Hepatic stellate cell (primary cell): Measurements from ENCODE around the gene PCMT1.
A peak's percentile ranks its signal among the peaks of the same experiment; 100 is the strongest.
"Not testable (repeated sequence)": the region's sequence is repeated elsewhere in the genome, so short reads cannot be mapped to it uniquely, and the experiment has no call there.

Source experiments
- DNase-seq: peaks from one replicate; pipeline ENCODE4 v3.0.0; 2011; ENCODE audit warnings: low spot score

PCMT1 gene

DNA sequence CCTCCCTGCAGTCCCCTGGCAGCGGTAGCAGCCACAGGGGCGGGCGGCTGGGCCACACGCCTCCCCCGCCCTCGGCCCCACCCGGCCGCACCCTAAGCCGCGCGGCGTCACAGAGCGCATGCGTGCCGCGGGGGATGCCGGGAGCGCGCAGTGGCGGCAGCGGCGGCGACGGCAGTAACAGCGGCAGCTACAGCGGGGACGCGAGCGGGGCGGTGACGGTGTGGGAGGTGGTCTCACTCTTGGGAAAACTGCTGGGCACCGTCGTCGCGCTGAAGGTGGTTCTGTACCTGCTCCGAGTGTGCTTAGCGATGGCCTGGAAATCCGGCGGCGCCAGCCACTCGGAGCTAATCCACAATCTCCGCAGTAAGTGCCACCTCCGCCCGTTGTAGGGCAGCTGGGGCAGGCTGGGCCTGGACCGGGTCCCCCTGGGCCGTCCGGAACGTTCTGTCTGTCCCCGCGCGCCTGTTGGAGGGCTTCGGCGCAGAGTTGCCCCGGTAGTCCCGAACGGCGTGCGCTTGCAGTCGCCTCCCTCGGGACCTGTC is at the start of gene PCMT1:
Gene PCMT1, plus strand, starts transcription at position 148 of the 542 bp plus-strand sequence. Its CDS starts 161 bp downstream, at position 309.
- DNase-seq, result peak; percentile 95

GRCh38 chr6:149701714-149702113 is 47.8 kb upstream of the PCMT1 start:
- DNase-seq, result no peak

- DNase-seq, result no peak
Observed at GRCh38 chr6:149711711-149712110, 37.8 kb upstream of the PCMT1 start.

DNA sequence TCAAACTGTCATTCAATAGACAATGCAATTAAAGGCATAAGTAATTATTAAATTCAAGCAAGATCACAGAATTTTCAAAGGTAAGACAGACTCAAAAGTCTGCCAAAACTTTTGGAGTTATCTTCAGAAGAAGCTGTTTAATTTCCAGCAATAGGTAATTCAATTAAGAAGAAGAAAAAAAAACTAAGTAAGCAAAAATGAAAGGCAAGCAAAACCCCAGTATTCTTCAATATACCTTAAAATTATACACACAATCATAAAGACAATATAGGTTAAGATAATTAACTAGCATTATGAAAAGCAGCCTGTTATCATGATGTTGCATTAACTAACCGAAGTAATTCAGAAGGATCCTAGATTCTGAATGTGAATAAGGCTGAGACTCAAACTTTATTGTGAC is 35.1 kb upstream of the PCMT1 start:
- DNase-seq, result no peak

GRCh38 chr6:149716181-149716963 is 33.2 kb upstream of the PCMT1 start:
- DNase-seq, result peak; percentile 41

DNA sequence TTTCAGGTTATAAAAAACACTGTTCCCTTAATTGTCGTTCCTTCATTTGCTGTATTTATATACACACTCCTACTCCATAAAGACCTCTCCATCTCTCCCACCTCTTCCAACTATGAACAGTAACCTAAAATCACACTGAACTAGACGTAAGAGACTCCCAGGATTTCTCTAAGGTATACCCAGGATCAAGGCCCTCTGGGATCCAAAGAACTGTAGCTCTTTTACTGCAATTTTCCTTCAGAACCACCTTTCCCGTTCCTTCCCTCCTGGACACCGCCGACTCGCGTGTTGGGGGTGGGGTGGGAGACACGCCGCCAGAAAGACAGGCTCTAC is 32.3 kb upstream of the PCMT1 start:
- no peak for DNase-seq

DNA sequence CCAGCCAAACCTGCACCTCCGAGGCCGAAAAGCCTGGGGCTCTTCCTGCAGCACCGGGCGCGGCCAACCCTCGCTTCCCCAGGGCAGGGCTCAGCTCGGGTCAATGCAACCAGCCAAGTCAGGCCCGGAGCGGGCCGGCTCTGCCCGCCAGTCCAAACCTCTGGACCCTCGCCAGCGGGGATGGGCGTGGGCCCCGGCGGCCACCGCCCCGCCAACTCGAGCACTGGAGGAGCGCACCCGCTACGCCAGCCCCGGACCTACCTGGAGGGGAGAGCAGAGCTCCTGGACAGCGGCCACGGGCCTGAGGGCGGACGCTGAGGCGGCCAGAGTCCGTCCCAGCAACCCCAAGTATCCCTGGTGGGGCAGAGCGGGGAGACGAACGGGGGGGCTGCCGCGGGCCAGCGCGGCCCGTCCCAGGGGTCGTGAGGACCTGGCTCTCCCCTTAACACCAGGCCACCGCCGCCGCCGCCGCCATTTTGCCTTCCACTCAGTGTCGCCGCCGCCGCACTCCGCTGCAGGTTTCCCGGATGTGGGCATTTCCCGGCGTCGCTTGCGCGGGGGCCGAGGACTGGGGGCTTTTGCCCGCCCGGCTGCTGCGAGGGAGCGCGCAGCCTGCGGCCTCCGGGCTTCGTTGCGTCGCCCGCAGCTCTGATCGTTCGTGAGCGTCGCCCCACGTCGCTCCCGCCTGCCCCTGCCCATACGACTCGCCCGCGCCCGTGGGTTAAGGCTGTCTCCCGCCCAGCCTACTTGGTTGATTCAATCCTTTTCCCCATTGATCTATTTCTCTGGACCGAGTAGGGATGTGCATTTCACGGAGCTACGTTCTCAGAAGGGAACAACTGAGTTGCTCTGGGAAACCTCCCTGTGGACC is 31.7 kb upstream of the PCMT1 start, which contains the start of gene LATS1:
Gene LATS1, minus strand, starts transcription at position 514 of the 871 bp plus-strand sequence. CDS start 15,975 bp downstream, outside the sequence.
- peak; percentile 81 for DNase-seq

DNA sequence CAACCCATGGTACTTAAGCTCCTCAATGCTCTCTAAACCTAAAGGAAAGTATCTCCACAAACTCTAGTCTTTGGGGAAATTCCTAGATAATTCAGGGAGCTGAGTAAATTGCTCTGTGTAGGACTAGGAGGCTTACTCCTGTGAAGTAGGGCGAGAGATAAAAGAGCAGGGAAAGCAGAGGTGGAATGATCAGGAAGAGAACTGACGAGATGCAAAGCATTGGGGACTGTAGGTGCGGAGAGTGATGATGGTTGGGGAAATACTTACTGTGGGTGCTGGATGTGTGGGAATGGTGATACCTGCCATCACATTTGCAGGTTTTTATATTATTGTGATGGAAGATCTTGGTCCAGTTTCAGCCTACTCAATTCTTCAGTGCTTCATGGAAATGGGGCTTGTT is 30.0 kb upstream of the PCMT1 start:
- no peak for DNase-seq

GRCh38 chr6:149723262-149723661 is 26.3 kb upstream of the PCMT1 start:
- no peak for DNase-seq

DNA sequence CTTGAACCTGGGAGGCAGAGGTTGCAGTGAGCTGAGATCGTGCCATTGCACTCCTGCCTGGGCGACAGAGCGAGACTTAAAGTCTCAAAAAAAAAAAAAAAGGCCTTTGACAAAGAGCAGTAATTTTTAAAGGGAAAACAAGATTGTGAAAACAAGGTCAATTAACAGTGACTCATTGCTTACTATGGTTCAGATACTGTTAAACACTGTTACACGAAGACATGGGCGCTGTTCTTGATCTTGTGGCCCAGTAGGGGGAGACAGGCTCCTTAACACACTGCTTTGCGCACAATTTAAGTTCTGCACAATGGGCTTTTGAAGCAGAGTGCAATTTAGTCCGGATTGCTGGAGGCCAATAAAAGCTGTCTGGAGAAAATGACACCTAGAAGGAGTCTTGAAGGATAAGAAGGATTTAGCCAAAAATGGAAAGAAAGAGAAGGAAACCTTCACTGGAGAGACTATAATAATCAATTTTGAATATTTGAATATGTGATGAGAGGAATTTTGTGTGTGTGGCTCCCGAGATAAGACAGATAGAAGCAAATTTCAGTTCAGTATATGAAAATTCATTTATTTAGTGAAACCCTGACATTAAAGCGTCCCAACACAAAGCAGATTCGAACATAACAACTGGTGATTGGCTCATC is 25.6 kb upstream of the PCMT1 start:
- peak; percentile 60 for DNase-seq

GRCh38 chr6:149725785-149726184 is 23.8 kb upstream of the PCMT1 start:
- DNase-seq, result no peak

- DNase-seq, result no peak
Observed at GRCh38 chr6:149727793-149728498, 21.6 kb upstream of the PCMT1 start.

DNA sequence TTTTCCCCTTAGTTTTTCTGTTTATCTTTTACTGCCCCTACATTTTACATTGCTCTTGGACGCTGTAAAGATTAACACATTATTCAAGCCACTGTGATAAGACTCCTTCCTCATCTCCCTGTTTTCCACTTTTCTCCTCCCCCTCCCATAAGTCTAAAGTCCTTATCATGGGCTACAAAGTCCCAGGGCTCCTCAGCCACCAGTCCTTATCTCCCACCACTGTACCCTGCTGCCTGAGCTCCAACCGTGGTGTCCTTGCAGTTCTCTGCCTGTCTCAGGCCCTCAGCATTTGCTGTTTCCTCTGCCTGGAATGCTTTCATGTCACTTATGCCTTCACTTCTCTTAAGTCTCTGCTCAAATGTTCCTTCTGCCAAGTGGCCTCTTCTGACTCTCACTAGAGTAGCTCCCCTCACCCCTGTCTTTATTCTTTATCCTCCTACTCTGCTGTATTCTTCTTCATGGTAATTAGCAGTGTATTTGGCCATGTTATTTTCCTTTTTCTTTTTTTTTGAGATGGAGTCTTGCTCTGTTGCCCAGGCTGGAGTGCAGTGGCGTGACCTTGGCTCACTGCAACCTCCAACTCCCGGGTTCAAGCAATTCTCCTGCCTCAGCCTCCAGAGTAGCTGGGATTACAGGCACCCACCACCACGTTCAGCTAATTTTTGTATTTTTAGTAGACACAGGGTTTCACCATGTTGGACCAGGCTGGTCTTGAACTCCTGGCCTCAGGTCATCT is 20.9 kb upstream of the PCMT1 start:
- no peak for DNase-seq

- no peak for DNase-seq
Observed at GRCh38 chr6:149729824-149730223, 19.7 kb upstream of the PCMT1 start.

- DNase-seq, result no peak
Observed at GRCh38 chr6:149733089-149733720, 16.3 kb upstream of the PCMT1 start.

DNA sequence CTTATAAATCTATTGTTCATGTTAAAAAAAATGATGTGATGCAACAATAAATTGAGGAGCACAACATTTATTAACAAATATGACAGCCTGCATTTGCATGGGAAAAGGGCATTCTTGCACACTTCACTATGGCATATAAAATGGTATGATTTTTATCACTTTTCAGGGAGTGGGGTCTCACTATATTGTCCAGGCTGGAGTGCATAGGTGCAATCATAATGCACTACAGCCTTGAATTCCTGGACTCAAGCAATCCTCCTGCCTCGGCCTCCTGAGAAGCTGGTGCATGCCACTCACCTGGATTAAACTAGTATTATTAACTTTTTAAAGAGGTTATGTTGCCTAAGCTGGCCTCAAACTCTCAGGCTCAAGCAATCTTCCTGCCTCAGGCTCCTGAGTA is 14.6 kb upstream of the PCMT1 start:
- DNase-seq, result no peak

DNA sequence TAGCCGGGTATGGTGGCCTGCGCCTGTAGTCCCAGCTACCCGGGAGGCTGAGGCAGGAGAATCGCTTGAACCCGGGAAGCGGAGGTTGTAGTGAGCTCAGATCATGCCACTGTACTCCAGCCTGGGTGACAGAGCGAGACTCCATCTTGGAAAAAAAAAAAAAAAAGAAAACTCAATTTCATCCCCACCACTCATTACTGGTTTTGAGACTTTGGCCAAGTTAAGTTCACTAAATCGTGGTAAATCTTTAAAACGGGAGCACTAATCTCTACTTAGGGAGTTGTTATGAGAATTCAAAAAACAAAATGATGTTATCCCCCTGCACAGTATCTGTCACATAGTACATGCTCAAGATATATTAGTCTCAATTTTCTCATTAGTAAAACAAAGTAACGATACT is 4.3 kb upstream of the PCMT1 start:
- DNase-seq, result not testable (repeated sequence)

DNA sequence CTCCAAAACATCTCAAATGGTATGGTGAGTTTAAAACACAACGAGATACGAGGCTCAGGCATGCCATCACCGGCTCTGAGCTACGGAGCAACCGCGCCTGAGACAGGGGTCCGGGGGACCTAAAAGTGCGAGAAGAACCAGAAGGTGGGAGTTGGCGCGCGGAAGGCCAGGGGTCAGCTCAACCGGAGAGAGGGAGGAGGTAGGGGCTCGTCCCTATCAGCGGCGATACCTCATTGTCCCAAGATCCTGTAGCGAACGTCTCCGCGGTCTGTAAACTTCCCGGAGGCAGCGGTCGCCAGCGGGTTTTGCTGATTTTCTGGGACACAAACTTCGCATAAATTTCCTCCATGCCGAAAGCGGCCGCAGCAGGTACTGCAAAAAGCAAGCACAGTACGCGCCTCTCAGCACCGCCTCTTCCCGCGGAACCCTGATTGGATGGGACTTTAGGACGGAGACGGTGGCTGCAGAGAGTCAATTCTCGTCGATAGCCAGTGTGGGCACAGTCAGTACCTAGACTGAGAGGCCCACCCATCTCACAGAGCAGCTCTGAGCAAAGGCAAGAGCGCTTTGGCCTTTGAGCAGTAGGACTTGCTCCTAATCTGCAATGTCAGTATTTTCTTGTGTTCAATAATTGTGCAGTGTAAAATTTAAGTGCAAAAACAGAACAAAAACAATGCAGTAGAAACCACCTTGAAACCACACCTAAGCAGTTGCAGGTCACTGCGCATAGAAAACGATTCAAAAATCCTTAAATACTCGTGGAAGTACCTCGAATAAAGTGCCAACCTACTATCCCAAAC is 3.2 kb upstream of the PCMT1 start, which contains the start of gene NUP43:
Gene NUP43, minus strand, starts transcription at position 383 of the 800 bp plus-strand sequence. Its CDS starts 34 bp downstream, at position 349.
- DNase-seq, result peak; percentile 90

DNA sequence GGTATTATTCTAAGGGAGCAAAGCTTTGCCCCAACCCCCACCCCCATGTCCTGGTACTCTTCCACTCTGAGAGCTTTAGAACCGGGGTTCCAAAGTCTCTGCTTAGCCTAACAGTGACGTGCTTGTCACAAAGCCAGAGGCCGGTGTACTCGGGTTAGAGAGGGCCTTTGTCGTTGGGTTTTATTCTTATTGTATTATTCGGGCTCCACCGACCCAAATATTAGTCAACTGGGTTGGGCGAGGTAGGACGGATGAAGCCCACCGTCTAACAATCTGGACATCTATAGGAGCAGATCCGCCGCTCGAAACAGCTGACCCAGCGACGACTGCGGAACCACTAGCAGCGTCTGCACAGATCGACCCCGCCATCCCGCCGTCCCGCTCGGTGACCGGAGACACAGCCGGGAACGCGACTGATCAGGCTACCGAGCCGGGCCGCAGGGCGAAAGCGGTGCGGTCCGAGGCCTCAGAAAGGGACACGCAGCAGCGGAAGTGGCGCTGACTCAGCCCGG is 403 bp upstream of the PCMT1 start:
- not testable (repeated sequence) for DNase-seq
